ENCODE measurements around the gene GFRA4.

GFRA4 gene

DNA sequence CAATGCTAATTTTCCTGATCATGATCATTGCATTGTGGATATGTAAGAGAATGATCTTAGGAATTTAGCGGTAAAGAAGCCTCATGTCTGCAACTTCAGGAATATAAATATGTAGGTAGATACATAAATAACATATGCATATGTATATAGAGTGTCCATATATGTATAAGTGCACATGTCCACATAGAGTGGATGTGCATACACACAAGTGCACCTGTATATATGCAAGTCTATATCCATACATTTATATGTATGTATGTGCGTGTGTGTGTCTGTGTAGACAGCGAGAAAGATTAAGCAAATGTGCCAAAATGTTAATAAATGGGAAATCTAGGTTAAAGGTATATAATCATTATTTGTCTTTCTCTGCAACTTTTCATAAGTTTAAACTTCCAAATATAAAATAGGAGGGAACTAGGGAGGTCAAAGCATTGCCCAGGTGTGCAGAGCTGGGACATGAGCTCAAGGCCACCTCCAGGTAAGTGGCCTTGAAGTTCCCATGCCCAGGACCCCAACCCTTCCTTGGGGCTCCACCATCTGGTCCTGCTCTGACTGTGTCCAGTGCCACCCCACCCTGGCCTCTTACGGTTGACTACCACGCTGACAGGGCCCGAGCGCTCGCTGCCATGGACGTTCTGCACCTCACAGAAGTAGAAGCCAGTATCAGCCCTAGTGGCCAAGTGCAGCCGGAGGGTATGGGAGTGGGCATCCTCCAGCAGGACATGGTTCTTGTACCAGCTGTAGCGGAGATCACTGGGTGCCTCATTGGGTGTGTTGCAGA, 39.6 kb upstream of the GFRA4 start:
- no peaks in the 10 kb centered on the region for H3K36me3 ChIP-seq (ENCODE audit: control insufficient read depth, insufficient read depth, low read length, severe bottlenecking)
- no peak for DNase-seq (ENCODE audit: low read depth)

DNA sequence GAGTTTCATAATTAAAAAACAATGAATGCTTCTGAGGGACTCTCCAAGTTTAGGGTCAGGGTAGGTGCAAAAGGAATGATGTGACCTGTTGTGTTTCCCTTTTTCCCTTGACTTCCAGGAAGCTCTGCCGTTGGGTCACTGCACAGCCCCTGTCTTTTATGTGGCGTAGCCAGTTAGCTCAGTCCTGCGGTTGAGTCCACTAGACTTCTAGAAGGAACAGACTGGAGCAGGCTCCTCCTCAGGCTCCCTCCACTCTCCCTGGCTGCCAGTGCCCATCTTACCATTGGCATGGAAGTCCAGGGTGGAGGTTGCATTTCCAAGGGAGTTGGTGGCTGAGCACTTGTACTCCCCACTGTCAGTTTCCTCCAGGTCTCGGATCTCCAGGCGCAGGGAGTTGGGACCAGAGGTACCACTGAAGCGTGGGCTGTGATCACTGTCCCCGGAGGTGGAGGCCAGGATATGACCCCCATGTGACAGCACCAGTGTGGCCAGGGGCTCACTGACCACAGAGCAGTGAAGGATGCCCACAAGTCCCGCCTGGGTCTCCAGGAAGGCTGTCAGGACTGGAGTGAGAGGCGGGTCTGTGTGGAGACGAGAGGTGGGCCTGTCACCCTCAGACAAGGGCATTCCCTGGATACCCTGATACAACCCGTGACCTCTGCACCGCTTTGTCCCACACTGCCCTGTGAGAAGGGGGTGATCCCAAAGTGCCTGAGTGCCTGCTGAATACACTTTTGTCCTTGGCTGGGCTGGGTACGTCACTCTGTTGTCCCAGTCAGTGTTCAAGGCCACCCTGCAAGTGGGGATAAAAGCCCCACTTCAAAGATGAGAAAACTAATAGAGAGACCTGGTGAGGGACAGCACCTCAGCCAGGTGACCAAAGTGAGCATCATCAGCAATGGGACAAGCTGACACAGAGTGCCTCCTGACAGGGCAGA, 38.1 kb upstream of the GFRA4 start:
- Histone ChIP-seq H3K36me3 (ENCODE audit: control insufficient read depth, insufficient read depth, low read length, severe bottlenecking) (no peaks in the 10 kb centered on the region), H3K27me3 (replicated peaks; ENCODE audit: control insufficient read depth, insufficient read depth, low read length) (peaks cover 17% of the 10 kb centered on the region), H3K4me1 (ENCODE audit: control insufficient read depth, insufficient read depth, low read length) (no peaks in the 10 kb centered on the region), H3K9ac (ENCODE audit: low read length) (no peak overlapping the region), H3K9me3 (ENCODE audit: control insufficient read depth, low read length) (peaks cover 3% of the 10 kb centered on the region), H3K4me3 (ENCODE audit: low read length) (no peak overlapping the region)
- DNase-seq (ENCODE audit: low read depth): no peak

More for the DNA sequence above, 39.6 kb upstream of the GFRA4 start:
- Histone ChIP-seq H3K4me3 (ENCODE audit: low read length) (no peak overlapping the region), H3K27me3 (replicated peaks; ENCODE audit: control insufficient read depth, insufficient read depth, low read length) (peaks cover 13% of the 10 kb centered on the region), H3K9ac (ENCODE audit: low read length) (no peak overlapping the region), H3K4me1 (ENCODE audit: control insufficient read depth, insufficient read depth, low read length) (peaks cover 6% of the 10 kb centered on the region), H3K9me3 (ENCODE audit: control insufficient read depth, low read length) (no peaks in the 10 kb centered on the region)

DNA sequence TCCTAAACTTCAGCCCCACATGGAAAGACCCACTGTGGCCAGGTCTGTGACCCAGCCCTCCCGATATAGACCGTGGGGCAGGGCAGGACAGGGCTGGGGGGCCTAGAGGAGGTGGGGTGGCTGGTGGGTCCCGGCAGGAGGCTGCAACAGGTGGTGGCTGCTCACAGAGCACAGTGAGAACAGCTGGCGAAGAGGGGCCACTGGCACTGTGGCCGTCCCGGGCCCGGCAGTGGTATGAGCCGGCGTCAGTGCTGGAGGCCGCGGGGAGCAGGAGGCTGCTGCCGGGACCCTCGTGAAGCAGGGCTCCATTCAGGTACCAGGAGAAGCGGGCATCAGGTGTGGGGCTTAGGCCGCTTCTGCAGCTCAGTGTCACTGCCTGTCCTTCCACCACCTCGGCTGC, 35.8 kb upstream of the GFRA4 start:
- peaks cover 4% of the 10 kb centered on the region for H3K9me3 ChIP-seq (ENCODE audit: control insufficient read depth, low read length)
- peaks cover 16% of the 10 kb centered on the region for H3K27me3 ChIP-seq (replicated peaks; ENCODE audit: control insufficient read depth, insufficient read depth, low read length)
- no peaks in the 10 kb centered on the region for H3K4me1 ChIP-seq (ENCODE audit: control insufficient read depth, insufficient read depth, low read length)
- no peaks in the 10 kb centered on the region for H3K36me3 ChIP-seq (ENCODE audit: control insufficient read depth, insufficient read depth, low read length, severe bottlenecking)
- H3K9ac ChIP-seq (ENCODE audit: low read length): no peak overlapping the region
- DNase-seq (ENCODE audit: low read depth): no peak
- H3K4me3 ChIP-seq (ENCODE audit: low read length): no peak overlapping the region

DNA sequence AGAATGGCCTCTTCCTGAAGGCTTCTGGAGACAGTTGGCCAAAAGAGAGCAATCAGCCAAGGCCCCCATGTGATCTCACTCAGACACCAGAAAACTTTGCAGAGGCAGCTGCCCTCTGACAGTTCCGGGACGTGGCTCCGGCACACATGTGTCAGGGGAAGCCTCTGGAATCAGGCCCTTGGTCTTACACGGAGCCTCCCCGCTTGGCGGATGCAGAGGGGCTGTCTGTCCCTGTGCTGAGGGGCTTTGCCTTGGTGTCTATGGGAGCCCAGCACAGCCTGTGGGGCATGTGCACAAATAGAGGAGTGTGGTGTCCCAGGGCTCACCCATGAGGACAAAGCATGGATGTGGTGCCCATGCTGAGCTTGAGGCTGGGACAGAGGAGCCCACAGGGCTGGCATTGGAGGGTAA, 35.4 kb upstream of the GFRA4 start:
- Histone ChIP-seq H3K9ac (ENCODE audit: low read length) (no peak overlapping the region), H3K36me3 (ENCODE audit: control insufficient read depth, insufficient read depth, low read length, severe bottlenecking) (no peaks in the 10 kb centered on the region), H3K4me3 (ENCODE audit: low read length) (no peak overlapping the region), H3K4me1 (ENCODE audit: control insufficient read depth, insufficient read depth, low read length) (no peaks in the 10 kb centered on the region), H3K9me3 (ENCODE audit: control insufficient read depth, low read length) (peaks cover 4% of the 10 kb centered on the region), H3K27me3 (replicated peaks; ENCODE audit: control insufficient read depth, insufficient read depth, low read length) (peaks cover 11% of the 10 kb centered on the region)
- DNase-seq (ENCODE audit: low read depth): no peak

DNA sequence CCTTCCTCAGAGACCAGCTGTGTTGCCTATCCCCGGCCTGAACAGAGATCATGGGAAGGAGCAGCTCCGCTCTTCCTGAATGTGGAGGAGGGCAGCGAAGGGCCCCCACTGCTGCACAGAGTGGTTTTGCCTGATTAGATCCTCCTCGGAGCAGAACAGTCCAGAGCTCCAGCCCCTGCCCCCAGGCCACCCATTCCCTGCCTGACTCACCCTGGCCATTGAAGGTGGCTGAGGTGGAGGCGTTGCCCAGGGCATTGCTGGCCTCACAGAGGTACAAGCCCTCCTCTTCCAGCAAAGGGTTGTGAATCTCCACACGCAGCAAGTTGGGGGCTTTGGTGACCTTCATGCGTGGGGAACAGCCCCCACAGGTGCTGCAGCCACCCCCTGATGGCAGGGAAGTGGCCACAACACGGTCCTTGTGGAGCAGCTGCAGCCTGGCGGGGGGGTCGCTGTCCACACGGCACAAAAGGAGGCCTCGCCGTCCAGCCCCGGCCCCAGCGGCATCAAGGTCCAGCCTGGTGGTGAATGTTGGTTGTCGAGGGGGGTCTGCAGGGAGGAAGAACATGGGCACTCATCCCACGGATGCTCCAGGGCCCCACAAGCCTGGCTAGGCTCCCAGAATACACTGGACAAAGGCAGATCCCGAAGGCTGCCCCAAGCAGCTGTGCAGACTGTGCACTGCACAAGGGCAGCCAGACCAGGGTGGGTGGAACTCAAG, 34.5 kb upstream of the GFRA4 start:
- Histone ChIP-seq H3K4me1 (ENCODE audit: control insufficient read depth, insufficient read depth, low read length) (no peaks in the 10 kb centered on the region), H3K36me3 (ENCODE audit: control insufficient read depth, insufficient read depth, low read length, severe bottlenecking) (no peaks in the 10 kb centered on the region), H3K27me3 (replicated peaks; ENCODE audit: control insufficient read depth, insufficient read depth, low read length) (peaks cover 5% of the 10 kb centered on the region), H3K4me3 (ENCODE audit: low read length) (no peak overlapping the region), H3K9ac (ENCODE audit: low read length) (no peak overlapping the region), H3K9me3 (ENCODE audit: control insufficient read depth, low read length) (peaks cover 4% of the 10 kb centered on the region)
- no peak for DNase-seq (ENCODE audit: low read depth)

DNA sequence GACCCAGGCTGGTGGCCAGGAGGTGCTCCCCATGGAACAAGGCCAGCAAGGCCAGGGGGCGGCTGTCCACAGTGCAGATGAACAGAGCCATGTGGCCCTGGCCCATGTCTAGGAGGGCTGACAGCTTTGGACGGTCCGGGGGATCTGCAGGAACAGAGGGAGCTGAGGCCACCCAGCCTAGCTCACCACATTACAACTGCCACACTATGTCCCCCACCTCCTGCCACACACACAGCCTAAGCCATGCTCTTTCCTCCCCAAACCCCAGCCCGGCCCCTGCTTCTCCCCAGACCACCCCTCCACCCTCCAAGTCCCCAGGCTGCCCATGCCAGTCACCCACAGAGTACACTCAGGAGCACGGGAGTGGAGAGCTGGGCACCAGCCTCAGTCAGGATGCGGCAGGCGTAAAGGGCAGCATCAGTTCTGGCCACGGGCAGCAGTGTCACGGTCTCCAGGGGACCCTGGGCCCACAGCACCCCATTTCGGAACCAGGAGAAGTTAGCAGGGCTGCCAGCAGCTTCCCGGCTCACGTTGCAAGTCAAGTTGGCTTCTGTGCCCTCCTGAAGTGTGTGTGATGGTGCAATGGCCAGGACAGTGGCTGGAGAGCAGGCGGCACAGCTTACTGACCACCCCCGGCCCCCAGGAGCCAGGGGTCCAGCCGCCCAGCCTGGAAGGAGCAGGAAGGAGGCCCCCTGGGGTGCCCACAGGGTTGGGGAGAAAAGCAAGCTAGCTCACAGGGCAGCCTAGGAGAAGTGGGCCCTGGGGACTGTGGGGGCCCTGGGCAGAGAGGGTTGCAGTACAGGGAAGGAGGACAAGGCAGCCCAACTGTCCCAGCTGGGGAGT, 33.8 kb upstream of the GFRA4 start:
- no peak for DNase-seq (ENCODE audit: low read depth)
- no peaks in the 10 kb centered on the region for H3K36me3 ChIP-seq (ENCODE audit: control insufficient read depth, insufficient read depth, low read length, severe bottlenecking)

DNA sequence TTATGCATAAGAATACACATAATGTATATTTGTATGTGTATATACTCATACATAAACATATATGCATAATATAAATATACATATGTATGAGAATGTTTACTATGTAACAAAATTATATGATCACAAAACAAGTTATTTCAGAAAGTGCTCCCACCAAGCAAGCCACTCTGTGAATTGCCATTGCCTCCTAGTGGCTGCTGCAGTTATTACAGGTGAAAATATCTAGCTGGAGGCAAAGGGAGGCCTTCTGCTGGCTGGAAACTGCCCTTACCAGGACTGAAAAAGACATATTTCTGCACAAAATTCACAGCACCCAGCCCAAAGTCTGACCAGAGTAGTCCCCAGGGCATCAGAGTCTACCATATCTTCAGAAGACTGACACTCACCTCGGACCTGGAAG, 33.0 kb upstream of the GFRA4 start:
- Histone ChIP-seq H3K9ac (ENCODE audit: low read length) (no peak overlapping the region), H3K27me3 (replicated peaks; ENCODE audit: control insufficient read depth, insufficient read depth, low read length) (peaks cover 5% of the 10 kb centered on the region), H3K36me3 (ENCODE audit: control insufficient read depth, insufficient read depth, low read length, severe bottlenecking) (no peaks in the 10 kb centered on the region), H3K4me3 (ENCODE audit: low read length) (no peak overlapping the region), H3K4me1 (ENCODE audit: control insufficient read depth, insufficient read depth, low read length) (no peaks in the 10 kb centered on the region), H3K9me3 (ENCODE audit: control insufficient read depth, low read length) (peaks cover 4% of the 10 kb centered on the region)
- DNase-seq (ENCODE audit: low read depth): no peak

More for the DNA sequence above, 33.8 kb upstream of the GFRA4 start:
- Histone ChIP-seq H3K9ac (ENCODE audit: low read length) (no peak overlapping the region), H3K4me1 (ENCODE audit: control insufficient read depth, insufficient read depth, low read length) (no peaks in the 10 kb centered on the region), H3K9me3 (ENCODE audit: control insufficient read depth, low read length) (peaks cover 4% of the 10 kb centered on the region), H3K4me3 (ENCODE audit: low read length) (no peak overlapping the region), H3K27me3 (replicated peaks; ENCODE audit: control insufficient read depth, insufficient read depth, low read length) (peaks cover 5% of the 10 kb centered on the region)

DNA sequence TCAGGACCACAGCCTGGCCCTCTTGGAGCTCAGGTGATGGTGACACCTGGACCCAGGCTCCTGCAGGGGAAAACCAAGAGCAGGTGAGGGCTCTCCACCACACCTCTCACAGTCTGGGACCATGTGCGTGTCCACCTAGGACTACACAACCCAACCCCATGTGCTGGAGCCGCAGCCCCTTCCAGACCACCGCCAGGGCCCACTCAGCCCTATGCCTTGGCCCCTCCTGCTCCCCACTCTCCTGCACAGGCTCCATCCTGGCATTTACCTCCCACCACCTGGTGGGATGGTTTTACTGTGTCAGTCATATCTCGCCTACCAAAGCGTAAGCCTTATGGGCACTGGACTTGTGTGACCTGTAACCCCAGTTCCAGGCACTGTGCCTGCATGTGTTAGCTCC, 31.7 kb upstream of the GFRA4 start:
- no peak for DNase-seq (ENCODE audit: low read depth)
- Histone ChIP-seq H3K4me3 (ENCODE audit: low read length) (no peak overlapping the region), H3K9me3 (ENCODE audit: control insufficient read depth, low read length) (peaks cover 4% of the 10 kb centered on the region), H3K4me1 (ENCODE audit: control insufficient read depth, insufficient read depth, low read length) (no peaks in the 10 kb centered on the region), H3K36me3 (ENCODE audit: control insufficient read depth, insufficient read depth, low read length, severe bottlenecking) (no peaks in the 10 kb centered on the region), H3K9ac (ENCODE audit: low read length) (no peak overlapping the region), H3K27me3 (replicated peaks; ENCODE audit: control insufficient read depth, insufficient read depth, low read length) (peaks cover 5% of the 10 kb centered on the region)

DNA sequence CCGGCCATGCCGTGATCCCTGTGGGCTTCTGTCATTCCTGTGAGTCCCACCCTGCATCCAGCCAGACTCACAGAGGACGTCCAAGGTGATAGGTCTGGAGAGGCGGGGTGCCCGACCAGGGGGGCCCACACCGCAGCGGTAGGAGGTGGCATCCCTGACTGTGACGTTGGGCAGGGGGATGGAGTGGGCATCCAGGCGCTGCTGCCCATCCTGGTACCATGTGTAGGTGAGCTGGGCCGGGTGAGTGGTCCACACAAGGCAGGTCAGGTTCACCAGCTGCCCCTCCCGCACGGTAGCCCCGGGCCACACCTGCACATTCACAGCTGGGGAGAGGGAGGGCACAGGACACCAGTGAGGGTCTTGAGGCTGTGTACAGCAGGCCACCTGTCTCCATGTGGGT, 30.2 kb upstream of the GFRA4 start:
- Histone ChIP-seq H3K9ac (ENCODE audit: low read length) (no peak overlapping the region), H3K4me1 (ENCODE audit: control insufficient read depth, insufficient read depth, low read length) (no peaks in the 10 kb centered on the region), H3K36me3 (ENCODE audit: control insufficient read depth, insufficient read depth, low read length, severe bottlenecking) (no peaks in the 10 kb centered on the region), H3K4me3 (ENCODE audit: low read length) (no peak overlapping the region), H3K9me3 (ENCODE audit: control insufficient read depth, low read length) (peaks cover 4% of the 10 kb centered on the region), H3K27me3 (replicated peaks; ENCODE audit: control insufficient read depth, insufficient read depth, low read length) (peaks cover 5% of the 10 kb centered on the region)
- DNase-seq (ENCODE audit: low read depth): no peak

DNA sequence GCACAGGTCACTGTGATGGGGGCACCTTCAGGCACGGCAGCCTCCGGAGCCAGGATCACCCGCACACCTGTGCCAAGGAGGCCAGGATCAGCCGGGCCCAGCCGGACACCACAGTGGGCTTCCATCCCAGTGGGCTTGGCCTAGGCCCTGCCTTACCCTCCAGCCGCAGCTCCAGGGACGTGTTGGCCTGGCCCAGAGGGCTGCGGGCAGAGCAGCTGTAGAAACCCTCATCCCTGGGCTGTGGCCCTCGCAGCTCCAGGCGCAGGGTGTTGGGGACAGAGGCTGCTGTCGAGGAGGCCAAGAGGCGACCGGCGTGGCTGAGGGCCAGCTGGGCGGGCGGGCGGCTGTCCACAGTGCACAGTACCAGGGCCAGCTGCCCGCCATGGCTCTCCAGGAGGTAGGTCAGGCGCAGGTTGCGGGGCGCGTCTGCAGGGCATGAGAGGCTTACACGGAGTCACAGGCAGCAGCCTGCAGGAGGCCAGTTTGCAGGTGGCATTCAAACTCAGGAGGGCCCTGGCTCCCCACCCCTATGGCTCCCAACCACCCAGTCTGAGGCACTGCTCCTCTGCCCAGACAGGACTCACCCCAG, 29.6 kb upstream of the GFRA4 start:
- Histone ChIP-seq H3K9ac (ENCODE audit: low read length) (no peak overlapping the region), H3K9me3 (ENCODE audit: control insufficient read depth, low read length) (peaks cover 4% of the 10 kb centered on the region), H3K4me1 (ENCODE audit: control insufficient read depth, insufficient read depth, low read length) (peaks cover 5% of the 10 kb centered on the region), H3K27me3 (replicated peaks; ENCODE audit: control insufficient read depth, insufficient read depth, low read length) (peaks cover 3% of the 10 kb centered on the region), H3K36me3 (ENCODE audit: control insufficient read depth, insufficient read depth, low read length, severe bottlenecking) (no peaks in the 10 kb centered on the region), H3K4me3 (ENCODE audit: low read length) (no peak overlapping the region)
- no peak for DNase-seq (ENCODE audit: low read depth)

Measured in adipocyte (in vitro differentiated cells).